DMS 273 (cell line): Measurements from ENCODE around the gene HLA-DQB1.

ENCODE experiments used
- DNase-seq: peaks from one replicate; lab custom pipeline; 2025; ENCODE audit not compliant: unreplicated experiment; lab: John Stamatoyannopoulos, UW

The HLA-DQB1 gene

GRCh38 chr6:32627831-32628230 is 38.6 kb downstream of the HLA-DQB1 start:
- peak; percentile 49 for DNase-seq

DNA sequence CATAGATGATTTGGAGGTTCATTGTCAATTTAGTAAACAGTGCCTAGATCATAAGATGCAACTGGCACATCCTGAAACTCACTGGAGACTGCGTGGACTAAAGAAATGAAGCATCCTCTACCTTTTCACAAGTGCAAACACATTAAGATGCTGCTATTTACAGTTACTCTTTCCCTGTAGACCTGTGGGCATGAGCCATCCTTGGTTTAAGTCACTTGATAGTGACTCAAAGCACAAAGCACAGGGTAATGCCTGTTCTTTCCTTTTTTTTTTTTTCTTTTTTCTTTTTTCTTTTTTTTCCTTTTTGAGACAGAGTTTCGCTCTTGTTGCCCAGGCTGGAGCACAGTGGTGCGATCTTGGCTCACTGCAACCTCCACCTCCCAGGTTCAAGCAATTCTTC is 39.2 kb downstream of the HLA-DQB1 start:
- no peak for DNase-seq

GRCh38 chr6:32625137-32625536 is 41.3 kb downstream of the HLA-DQB1 start:
- DNase-seq: no peak

DNA sequence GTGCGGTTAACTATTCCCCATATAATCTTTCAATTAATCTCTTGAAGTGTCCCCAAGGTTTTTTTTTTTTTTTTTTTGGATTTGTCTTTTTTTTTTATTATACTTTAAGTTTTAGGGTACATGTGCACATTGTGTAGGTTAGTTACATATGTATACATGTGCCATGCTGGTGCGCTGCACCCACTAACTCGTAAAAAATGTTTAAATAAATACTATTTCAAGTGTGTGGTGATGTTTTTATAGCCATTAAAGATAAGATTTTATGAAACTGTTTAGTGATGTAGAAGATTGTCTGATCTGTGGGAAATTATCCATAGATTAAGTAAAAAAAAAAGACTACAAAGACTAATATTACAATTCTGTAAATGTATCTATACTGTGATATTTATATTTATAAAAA is 41.9 kb downstream of the HLA-DQB1 start:
- DNase-seq: no peak

DNA sequence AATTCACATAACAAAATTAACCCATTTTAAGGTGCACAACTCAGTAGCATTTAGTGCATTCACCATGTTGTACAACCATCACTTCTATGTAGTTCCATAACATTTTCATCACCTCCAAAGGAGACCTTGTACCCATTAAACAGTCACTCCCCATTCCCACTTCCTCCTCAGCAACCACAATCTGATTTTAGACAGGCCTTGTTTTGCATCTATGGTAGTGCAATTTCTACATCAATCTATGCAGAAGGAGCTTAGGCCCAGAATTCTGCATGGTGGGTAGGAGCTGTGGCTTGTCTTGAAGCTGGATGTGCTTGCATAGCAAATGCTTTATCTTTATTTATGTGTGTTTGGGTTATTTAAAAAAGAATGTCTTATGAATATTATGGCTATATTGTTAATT is 42.8 kb downstream of the HLA-DQB1 start:
- no peak for DNase-seq

DNA sequence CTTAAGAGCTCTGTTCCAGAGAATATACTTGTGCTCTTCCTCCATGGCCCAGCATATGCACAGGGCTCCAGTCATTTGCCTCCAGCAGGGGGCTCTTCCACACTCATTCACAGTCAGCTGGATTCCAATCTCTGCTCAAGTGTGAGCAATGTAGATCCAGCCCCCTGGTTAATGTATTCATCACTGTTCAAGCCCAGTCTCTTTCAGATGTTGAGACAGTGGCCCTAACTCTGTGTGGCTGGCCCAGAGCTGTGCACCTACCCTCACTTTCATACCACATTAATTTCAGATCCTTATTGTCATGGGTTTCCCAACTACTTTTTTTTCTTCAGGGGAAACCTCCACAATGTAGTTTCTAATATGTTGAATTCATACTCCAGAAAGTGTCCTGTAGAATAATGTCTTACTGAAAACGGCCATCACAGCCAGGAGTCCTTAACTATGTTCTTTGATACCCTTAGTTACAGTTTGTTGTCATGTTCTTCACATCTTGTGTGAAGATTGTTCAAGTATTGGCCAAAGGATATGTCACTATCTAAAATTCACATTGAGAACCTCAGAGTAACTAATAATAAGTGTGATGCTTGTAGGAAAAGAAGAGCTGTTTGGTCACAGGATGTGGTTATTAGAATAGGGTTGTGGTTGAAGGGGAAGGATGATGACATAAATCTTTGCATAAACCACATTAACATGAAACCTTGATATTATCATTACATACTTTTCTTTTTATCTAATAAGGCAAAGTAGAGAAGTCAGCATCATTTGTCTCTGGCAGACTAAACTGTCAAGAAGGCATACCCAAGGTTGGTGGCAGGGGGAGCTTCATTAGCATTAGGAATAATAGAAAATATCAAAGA is 43.7 kb downstream of the HLA-DQB1 start:
- peak; percentile 43 for DNase-seq

DNA sequence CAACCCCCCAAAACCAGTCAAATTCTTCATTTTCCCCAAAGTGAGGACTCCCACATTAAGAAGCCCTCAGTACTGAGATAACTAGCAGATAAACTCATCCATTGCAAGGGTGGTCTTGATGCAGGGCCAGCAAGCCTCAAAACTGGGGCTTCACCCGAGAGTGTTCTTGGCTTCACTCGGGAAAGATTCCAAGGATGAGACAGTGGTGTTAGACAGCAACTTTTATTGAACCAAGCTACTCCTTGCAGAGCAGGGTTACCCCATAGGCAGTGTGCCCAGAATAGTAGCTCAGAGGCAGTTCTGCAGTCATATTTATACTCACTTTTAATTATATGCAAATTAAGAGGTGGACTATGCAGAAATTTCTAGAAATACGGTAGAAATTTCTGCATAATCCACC is 45.1 kb downstream of the HLA-DQB1 start:
- no peak for DNase-seq

DNA sequence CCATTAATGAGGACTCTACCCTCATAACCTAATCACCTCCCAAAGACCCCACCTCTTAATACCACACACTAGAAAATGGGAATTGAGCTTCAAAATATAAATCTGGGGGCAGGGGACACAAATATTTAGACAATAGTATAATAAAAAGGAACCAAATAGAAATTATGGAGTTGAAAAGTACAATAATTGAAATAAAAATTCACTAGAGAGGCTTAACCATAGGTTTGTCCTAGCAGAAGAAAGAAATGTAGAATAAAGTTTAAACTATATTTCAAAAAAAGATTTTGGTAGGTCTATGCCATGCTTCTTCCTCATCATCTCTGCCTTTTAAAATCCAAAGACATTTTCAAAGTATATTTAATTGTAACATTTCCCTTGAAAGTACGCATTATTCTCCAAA is 48.7 kb downstream of the HLA-DQB1 start:
- no peak for DNase-seq

DNA sequence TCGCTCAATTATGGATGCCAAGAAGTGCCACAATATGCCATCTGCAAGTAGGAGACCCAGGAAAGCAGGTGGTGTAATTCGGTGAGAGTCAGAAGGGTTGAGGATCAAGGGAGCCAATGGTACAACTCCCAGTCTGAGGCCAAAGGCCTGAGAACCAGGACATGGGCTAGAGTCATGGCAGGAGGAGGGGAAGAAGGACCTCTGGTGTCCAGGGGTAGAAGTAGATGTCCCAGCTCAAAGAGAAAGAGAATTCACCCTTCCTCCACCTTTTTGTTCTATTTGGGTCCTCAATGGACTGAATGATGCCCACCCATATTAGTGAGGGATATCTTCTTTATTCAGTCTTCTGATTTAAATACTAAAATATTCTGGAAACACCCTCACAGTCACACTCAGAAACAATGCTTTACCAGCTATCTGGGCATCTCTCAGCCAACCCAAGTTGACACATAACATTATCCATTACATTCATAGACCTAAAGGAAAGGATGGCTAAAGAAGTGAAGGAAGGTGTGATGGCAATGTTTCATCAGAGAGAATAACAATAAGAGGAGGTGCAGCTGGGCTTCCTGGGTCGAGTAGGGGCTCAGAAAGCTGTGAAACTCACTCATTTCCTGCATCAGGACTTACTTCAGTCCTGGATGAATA is 50.4 kb downstream of the HLA-DQB1 start:
- no peak for DNase-seq

DNA sequence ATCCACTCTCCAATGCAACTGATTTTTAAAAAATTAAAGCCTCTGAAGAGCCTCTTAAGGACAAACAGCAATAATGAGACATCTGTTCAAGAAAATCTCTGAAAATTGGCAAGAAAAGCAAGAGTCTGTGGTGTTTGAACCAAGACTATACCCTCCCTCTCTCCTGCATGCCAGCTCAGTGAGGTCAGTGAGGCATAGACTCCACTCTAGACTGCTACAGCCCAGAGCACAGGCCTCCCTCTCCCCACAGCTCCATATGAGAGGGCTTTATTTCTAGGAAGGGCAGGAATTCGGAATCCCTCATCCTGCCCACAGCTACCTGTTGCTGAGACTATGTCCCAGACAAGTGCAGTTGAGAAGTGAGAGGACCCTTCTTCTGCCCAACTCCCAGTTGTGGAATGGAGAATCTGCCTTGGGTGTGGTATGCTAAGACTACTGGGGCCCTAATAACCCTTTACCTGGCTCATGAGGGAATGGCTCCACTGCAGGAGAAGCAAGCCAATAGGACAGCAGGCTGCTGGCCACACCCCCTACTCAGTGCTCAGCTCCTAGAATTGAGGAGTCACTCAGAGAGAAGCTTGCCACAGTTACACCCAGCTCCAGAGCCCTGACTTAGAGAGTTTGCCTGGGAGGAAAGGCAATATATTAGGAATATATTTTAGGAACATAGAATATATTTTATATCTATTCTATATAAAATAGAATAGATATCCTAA is 51.9 kb downstream of the HLA-DQB1 start:
- DNase-seq: no peak

DNA sequence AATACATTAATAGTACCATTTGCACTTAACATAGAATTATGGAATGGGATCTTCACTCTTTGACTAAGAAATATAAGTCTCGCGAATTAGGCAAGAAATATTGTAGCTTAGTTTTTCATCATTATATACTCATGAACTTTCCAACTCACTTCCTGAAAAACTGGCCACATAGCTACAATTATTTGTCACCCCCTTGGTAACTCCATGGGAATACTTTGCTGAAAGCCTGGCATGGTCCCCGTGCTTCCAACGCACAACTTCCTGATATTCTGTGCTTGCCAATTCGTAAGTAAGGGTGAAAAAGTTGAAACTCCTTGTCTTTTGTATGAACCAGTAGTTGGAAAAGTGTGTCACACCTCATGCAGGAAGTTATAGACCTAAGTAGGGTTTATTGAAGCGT is 53.0 kb downstream of the HLA-DQB1 start:
- no peak for DNase-seq

DNA sequence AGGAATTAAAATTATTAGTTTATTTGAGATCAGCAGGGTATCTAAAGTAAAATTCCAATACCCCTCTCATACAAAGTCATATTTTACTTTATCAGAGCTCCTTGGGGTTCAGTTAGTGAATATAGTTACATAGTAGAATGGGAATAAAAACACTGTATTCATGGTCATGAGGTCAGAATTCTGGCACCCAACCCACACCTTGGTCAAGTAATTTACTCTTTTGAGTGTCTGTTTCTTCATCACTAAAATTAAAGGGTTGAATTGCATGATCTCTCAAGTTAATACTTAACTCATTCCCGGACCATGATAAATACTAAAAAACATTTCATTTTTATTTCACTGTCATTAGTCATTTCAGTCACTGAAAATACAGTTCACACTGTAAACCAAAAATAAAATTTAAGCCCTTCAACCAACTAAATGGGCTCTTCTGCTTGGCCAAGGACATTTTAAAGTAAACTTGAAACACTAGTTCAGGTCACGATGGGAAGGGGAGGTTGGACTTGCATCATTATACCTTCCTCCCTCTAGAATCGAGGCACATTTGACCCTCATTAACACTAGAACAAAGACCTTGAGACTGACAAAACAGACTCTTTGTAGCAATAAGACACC is 55.7 kb downstream of the HLA-DQB1 start:
- no peak for DNase-seq

DNA sequence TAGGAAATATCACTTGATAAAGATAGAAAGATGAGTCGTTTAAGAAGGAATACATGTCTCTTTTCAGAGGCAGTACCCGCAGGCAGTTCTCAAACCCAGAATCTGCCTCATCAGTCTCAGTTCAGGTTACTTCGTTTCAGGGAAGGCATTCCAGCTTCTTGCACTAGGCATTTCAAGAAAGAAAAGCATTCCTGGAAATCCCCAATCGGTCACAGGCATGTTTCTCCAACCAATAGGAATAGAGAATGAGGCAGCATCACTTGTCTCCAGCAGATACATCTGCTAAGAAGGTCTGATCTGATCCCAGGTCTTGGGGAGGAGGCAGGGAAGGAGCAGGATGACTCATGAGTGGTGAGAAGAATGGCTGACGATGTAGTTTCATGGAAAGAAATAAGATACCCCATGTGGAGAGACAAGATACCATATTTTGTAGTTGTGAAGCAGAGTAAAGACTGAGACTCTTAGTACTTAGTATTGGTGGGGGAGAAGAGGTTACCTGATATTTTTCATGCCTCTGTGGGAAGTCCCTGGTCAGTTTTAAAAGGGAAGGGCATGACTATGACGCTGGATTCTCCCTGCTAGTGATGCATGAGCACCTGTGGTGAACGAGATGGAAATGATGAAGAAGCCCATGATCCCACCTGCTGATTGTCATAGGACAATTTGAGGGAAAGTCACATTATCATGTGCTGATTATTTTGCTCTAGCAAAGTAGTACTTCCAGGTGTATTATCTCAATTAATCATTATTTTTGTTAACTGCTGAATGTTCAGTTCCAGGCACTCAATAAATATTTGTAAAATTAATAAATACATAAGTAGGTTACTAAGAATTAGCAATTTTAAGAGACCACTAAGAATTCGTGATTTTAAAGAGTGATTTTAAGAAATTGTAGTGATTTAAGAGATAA is 56.5 kb downstream of the HLA-DQB1 start:
- DNase-seq: peak; percentile 71
